ENCODE data around the gene HEXIM2. TPM values are rescaled to one million over a fixed set of nuclear protein-coding genes. Genes with fewer than 3 reads are reported as not detected.

The HEXIM2 gene
- total and polyA plus RNA-seq, 2 of the 13 experiments (the other 11 are each of a cell fraction or from before 2014, with no cell fraction given), result 27.1 to 32.4 TPM

GRCh38 chr17:45161288-45162024, at the start of gene HEXIM2 (continued):
- TF ChIP-seq ZNF280D (CRISPR knock-in tag; IDR thresholded peaks at IDR 0.05) (peak; percentile 24; the same call in 1 of the 2 replicates), SIX4 (CRISPR knock-in tag; IDR thresholded peaks at IDR 0.05) (peak; percentile 76), ZNF17 (CRISPR knock-in tag; IDR thresholded peaks at IDR 0.05) (0 out of 2 replicates have a peak, but pooled peaks have one; percentile 52), ZNF660 (CRISPR knock-in tag; IDR thresholded peaks at IDR 0.05; ENCODE audit: borderline replicate concordance, low read depth) (no peak; the same call in 1 of the 2 replicates), ZNF33A (CRISPR knock-in tag; IDR thresholded peaks at IDR 0.05; ENCODE audit: borderline replicate concordance) (no peak), ZNF670 (CRISPR knock-in tag; IDR thresholded peaks at IDR 0.05; ENCODE audit: borderline replicate concordance) (no peak), ZFP41 (CRISPR knock-in tag; IDR thresholded peaks at IDR 0.05; ENCODE audit: borderline replicate concordance) (no peak; the same call in 1 of the 2 replicates), DR1 (CRISPR knock-in tag; IDR thresholded peaks at IDR 0.05) (peak; percentile 66), ZNF10 (CRISPR knock-in tag; IDR thresholded peaks at IDR 0.05; ENCODE audit: borderline replicate concordance, low read depth) (no peak), TCF12 (IDR thresholded peaks at IDR 0.05) (no peak), TCF12 (CRISPR knock-in tag; IDR thresholded peaks at IDR 0.05) (peak; percentile 29; the same call in 1 of the 2 replicates), PRDM4 (CRISPR knock-in tag; IDR thresholded peaks at IDR 0.05; ENCODE audit: borderline replicate concordance) (0 out of 2 replicates have a peak, but pooled peaks have one; percentile 56), MYNN (CRISPR knock-in tag; IDR thresholded peaks at IDR 0.05; ENCODE audit: low read depth) (peak; percentile 57; the same call in 1 of the 2 replicates), MLXIP (CRISPR knock-in tag; IDR thresholded peaks at IDR 0.05; ENCODE audit: borderline replicate concordance) (no peak), SP2 (CRISPR knock-in tag; IDR thresholded peaks at IDR 0.05) (peak; percentile 99), NKX3-1 (CRISPR knock-in tag; IDR thresholded peaks at IDR 0.05) (no peak), PRPF4 (IDR thresholded peaks at IDR 0.05; ENCODE audit: low read depth, low read length, poor library complexity, severe bottlenecking) (peak; percentile 22), ZNF605 (CRISPR knock-in tag; IDR thresholded peaks at IDR 0.05) (peak; percentile 92)
